GM08714 (cell line): ENCODE data around the gene GRIK4.

Experiments used
- H3K4me3 ChIP-seq: fragments of 200-500 bp; sonication (Bioruptor generic); 2 replicates; pipeline ENCODE4 v1.5.1; 2014; ENCODE audit warnings: mild to moderate bottlenecking, low read length, inconsistent platforms
- ZNF274 ChIP-seq: IDR thresholded peaks from 2 replicates; pipeline ENCODE4 v1.6.1; 2012; ENCODE audit warnings: mild to moderate bottlenecking, low read depth, low read length

GRIK4 gene

DNA sequence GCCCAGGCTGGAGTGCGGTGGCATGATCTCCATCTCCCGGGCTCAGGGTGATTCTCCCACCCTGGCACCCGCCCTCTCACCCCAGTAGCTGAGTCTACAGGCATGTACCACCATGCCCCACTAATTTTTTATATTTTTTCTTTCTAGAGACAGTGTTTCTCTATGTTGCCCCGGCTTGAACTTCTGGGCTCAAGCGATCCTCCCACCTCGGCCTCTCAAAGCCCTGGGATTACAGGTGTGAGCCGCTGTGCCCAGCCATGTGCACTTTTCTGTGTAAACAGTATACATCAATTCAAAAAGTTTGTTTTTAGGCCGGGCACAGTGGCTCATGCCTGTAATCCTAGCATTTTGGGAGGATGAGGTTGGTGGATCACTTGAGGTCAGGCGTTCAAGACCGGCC lies 14.7 kb downstream of the GRIK4 start:
- H3K4me3 ChIP-seq: no peak overlapping the region
- no peak for TF ChIP-seq ZNF274

DNA sequence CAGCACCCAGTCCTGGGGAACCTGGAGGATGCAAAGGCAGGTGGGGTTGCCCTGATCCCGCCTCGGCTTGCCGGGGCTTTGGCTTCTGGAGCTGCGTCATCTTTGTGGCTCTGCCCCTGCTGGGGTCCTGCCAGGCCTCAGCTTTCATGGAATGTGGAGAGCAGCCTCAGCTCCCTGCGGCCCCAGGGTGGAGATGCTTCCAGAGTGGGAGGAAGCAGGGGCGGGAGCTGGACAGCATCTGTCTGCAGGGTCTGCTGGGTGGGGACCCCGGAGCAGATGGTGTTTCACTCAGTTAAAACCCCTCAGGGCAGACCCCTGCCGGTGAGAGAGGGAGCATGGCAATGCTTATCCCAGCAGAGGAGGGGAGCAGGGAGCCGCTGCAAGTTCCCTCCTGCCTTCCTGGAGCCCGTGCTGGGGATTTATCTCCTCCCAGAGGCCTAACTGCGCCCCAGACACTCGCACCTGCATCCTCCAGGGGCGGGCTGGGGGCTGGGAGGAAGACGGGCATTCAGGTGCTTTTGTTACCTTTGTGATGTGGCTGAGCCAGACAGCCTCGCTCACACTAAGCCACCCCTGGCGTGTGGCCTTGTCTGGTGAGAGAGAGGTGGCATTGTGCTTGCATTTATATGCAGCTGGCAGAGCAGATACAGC lies 15.7 kb downstream of the GRIK4 start:
- no peak for TF ChIP-seq ZNF274
- no peak overlapping the region for H3K4me3 ChIP-seq

GRCh38 chr11:120528749-120529148 lies 17.2 kb downstream of the GRIK4 start:
- no peak for TF ChIP-seq ZNF274
- H3K4me3 ChIP-seq: no peak overlapping the region

DNA sequence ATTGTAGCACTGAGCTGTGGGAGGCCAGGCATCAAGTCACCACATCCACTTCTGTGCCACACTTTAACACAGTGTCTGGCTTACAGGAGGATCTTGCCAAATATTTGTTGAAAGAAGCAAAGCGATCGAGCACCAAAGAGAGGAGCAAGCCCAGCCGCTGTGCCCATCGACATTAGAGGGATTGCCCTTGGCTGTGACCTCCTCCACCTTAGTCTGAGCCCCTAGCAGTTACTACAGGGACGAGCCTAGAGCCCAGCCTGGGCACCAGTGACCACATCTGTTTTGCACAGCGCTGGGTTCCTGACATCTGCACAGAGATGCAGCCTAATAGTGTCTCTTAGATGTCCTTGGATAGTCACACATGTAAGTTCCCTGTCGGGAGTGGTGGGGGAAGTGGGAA lies 17.7 kb downstream of the GRIK4 start:
- no peak for TF ChIP-seq ZNF274
- no peak overlapping the region for H3K4me3 ChIP-seq

DNA sequence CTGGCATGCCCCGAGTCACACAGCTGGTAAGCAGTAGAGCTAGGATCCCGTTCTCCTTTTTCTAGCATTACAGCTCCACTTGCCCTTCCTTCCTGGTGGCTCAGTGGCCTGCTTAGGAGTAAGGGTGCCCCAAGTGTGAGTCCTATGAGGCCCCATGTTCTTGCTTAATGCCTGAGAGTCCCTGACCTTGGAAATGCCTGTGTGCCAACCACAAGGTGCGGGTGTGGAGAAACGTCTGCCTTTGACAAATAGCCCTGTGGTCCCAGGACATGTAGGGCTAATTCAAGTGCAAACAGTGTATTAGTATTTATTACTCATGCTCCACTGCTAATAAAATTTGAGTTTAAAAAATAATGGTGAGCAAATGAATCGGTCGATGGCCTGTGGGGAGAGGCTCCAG lies 18.4 kb downstream of the GRIK4 start:
- H3K4me3 ChIP-seq: no peak overlapping the region
- TF ChIP-seq ZNF274: no peak

DNA sequence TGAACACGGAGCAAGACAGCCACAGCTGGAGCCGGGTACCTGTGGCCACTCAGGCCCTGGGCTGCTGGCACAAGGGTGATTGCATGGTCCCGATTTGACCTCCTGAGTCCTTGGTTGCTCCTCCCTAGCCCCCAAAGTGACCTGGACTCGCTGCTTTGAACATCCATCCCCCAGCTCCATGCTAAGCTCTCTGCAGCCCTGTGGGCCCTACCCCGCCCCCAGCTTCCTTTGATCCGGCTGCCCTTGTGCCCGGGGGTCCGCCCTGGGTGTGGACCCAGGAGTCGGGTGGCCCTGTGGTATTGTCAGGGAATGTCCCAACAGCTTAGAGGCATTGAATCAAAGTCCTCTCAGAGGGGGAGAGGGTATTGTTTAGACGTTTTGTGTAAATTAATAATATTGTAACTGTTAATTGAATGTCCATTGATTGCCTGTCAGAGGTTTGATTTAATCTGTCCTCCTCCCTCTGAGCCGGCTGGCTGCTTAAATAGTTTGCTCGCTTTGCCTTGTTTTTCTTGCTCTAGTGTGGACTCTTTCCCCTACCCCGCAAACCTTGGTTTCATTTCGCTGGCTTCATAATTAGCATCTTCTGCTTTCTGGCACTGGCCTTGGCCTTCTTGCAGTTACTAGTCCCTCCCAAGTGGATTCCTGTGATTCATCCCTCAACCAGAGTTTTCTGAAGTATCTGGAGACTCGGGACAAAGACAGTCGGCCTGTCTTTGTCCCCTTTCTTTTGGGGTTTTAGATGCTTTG lies 20.7 kb downstream of the GRIK4 start:
- no peak overlapping the region for H3K4me3 ChIP-seq
- TF ChIP-seq ZNF274: no peak

GRCh38 chr11:120532832-120533196 lies 21.3 kb downstream of the GRIK4 start:
- no peak overlapping the region for H3K4me3 ChIP-seq
- no peak for TF ChIP-seq ZNF274

DNA sequence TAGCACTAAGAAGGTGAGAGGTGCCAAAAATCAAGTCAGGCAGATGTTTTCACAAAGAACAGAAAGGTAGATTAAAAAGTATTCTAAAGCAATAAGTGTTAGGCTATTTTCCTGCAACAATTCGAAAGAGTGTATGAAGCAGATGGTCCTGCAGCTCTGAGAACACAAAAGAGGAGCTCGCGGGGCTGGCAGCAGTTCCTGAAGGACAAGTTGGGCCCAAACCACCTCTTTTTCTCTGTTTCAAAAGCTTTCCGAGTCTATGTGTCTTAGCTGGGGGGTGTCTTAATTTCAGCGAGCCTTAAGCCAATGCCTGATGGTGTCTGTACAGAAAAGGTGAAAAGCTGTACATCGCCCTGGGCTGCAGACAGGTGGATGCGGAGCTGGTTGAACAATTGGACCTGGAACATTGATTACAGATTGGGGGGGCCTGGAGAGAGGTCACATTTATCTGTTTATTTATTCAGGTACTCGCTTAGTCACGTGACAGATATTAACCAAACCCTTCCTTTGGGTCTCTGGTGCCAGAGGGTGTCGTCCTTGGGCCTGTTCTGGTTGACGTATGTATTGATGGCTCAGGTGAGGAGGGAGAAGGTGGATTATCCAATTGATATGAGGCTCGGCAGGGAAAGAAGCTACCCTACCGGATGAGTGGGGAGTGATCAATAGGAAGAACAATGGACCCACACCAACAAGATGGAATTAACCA lies 24.7 kb downstream of the GRIK4 start:
- no peak for TF ChIP-seq ZNF274
- H3K4me3 ChIP-seq: no peak overlapping the region

DNA sequence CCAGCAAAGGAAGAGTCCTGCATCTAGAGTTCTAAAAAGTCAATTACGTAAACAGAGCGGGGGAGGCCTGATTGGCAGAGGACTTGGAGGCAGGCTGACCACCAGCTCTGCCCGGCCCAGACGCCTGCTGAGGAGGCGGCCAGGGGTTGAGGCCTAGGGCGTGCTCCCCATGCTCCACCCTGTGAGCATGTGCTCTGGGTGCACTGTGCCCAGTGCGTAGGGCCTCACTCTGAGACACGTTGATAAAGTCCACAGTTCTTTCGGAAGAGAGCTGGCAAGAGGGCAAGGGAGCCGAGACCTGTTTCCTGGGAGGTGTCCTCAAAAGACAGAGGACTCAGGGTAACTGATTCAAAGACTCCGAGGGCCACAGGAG lies 25.2 kb downstream of the GRIK4 start:
- H3K4me3 ChIP-seq: no peak overlapping the region
- TF ChIP-seq ZNF274: no peak

- no peak overlapping the region for H3K4me3 ChIP-seq
- TF ChIP-seq ZNF274: no peak
Observed at GRCh38 chr11:120537996-120538395, 26.4 kb downstream of the GRIK4 start.

- no peak overlapping the region for H3K4me3 ChIP-seq
- no peak for TF ChIP-seq ZNF274
Observed at GRCh38 chr11:120538707-120539106, 27.2 kb downstream of the GRIK4 start.

GRCh38 chr11:120539667-120540369 lies 28.3 kb downstream of the GRIK4 start:
- TF ChIP-seq ZNF274: no peak
- H3K4me3 ChIP-seq: no peak overlapping the region

DNA sequence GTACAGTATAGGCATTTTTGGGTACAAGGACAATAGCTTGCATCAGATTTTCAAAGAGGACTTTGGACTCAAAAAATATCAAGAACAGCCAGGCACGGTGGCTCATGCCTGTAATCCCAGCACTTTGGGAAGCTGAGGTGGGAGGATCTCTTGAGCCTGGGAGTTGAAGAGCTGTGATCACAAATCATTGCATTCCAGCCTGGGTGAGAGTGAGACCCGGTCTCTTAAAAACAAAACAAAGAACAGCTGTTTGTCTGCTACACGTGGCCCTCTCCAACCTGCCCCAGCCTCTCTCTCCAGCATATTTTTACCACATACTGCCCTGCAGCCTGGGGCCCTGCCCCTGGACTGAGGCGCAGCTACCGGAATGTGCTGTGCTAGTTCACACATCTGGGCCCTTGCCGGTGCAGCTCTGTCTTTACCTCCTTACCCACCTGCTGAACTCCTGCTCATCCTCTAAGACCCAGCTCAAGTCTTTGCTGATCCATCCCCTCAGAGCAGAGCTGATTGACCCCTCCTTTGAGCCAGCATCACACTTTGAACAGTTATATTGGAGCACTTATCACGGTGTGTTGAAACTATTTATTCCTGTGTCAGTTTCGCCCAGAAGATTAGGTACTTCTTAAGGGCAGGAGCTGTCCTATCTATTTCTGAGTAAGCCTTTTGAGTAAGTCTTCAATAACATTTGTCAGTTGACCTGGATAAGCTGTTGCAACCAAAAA lies 29.4 kb downstream of the GRIK4 start:
- H3K4me3 ChIP-seq: no peak overlapping the region
- no peak for TF ChIP-seq ZNF274
